ENCODE measurements around the gene HVCN1.
"Not testable (repeated sequence)": the region's sequence is repeated elsewhere in the genome, so short reads cannot be mapped to it uniquely, and the experiment has no call there.

The HVCN1 gene

GRCh38 chr12:110688446-110689280 lies at the start of gene HVCN1:
TSS of gene HVCN1 (minus strand) at chr12:110689115. CDS start at chr12:110683245, 5,870 bp downstream.
- FAIRE-seq (no peak), DNase-seq (ENCODE audit: insufficient read length, low spot score) (no peak)

GRCh38 chr12:110737532-110737931 lies 48.6 kb upstream of the HVCN1 start:
- FAIRE-seq (no peak), DNase-seq (ENCODE audit: insufficient read length, low spot score) (no peak)

GRCh38 chr12:110737016-110737415 lies 48.1 kb upstream of the HVCN1 start:
- not testable (repeated sequence) for FAIRE-seq; DNase-seq (ENCODE audit: insufficient read length, low spot score)

- FAIRE-seq = no peak
Observed at GRCh38 chr12:110733900-110734299, 45.0 kb upstream of the HVCN1 start.

GRCh38 chr12:110733089-110733715 lies 44.3 kb upstream of the HVCN1 start:
- FAIRE-seq = no peak
- no peak for DNase-seq (ENCODE audit: insufficient read length, low spot score)

More at GRCh38 chr12:110733900-110734299, 45.0 kb upstream of the HVCN1 start:
- no peak for DNase-seq (ENCODE audit: insufficient read length, low spot score)

- FAIRE-seq (peak; percentile 4), DNase-seq (ENCODE audit: insufficient read length, low spot score) (no peak)
Observed at GRCh38 chr12:110732572-110732971, 43.7 kb upstream of the HVCN1 start.

GRCh38 chr12:110731479-110731878 lies 42.6 kb upstream of the HVCN1 start:
- no peak for FAIRE-seq
- DNase-seq (ENCODE audit: insufficient read length, low spot score) = no peak

GRCh38 chr12:110728628-110729027 lies 39.7 kb upstream of the HVCN1 start:
- DNase-seq (ENCODE audit: insufficient read length, low spot score) (no peak), FAIRE-seq (no peak)

- no peak for FAIRE-seq
- DNase-seq (ENCODE audit: insufficient read length, low spot score) = no peak
Observed at GRCh38 chr12:110726708-110727369, 37.9 kb upstream of the HVCN1 start.

- FAIRE-seq (no peak), DNase-seq (ENCODE audit: insufficient read length, low spot score) (no peak)
Observed at GRCh38 chr12:110726028-110726427, 37.1 kb upstream of the HVCN1 start.

- DNase-seq (ENCODE audit: insufficient read length, low spot score) (no peak), FAIRE-seq (no peak)
Observed at GRCh38 chr12:110725267-110725666, 36.4 kb upstream of the HVCN1 start.

- FAIRE-seq; DNase-seq (ENCODE audit: insufficient read length, low spot score): not testable (repeated sequence)
Observed at GRCh38 chr12:110722892-110723291, 34.0 kb upstream of the HVCN1 start.

- FAIRE-seq (no peak), DNase-seq (ENCODE audit: insufficient read length, low spot score) (no peak)
Observed at GRCh38 chr12:110721570-110721969, 32.7 kb upstream of the HVCN1 start.

GRCh38 chr12:110720516-110720915 lies 31.6 kb upstream of the HVCN1 start:
- no peak for DNase-seq (ENCODE audit: insufficient read length, low spot score)
- FAIRE-seq = no peak

GRCh38 chr12:110718222-110718908 lies 29.4 kb upstream of the HVCN1 start:
- no peak for DNase-seq (ENCODE audit: insufficient read length, low spot score)
- FAIRE-seq = no peak

GRCh38 chr12:110717037-110717436 lies 28.1 kb upstream of the HVCN1 start:
- no peak for DNase-seq (ENCODE audit: insufficient read length, low spot score)

GRCh38 chr12:110708917-110709316 lies 20.0 kb upstream of the HVCN1 start:
- no peak for FAIRE-seq
- no peak for DNase-seq (ENCODE audit: insufficient read length, low spot score)

More at GRCh38 chr12:110717037-110717436, 28.1 kb upstream of the HVCN1 start:
- FAIRE-seq = no peak

GRCh38 chr12:110705309-110705708 lies 16.4 kb upstream of the HVCN1 start:
- FAIRE-seq = no peak

GRCh38 chr12:110704750-110705149 lies 15.8 kb upstream of the HVCN1 start:
- DNase-seq (ENCODE audit: insufficient read length, low spot score) (no peak), FAIRE-seq (no peak)

More at GRCh38 chr12:110705309-110705708, 16.4 kb upstream of the HVCN1 start:
- DNase-seq (ENCODE audit: insufficient read length, low spot score) = no peak

- FAIRE-seq (no peak), DNase-seq (ENCODE audit: insufficient read length, low spot score) (no peak)
Observed at GRCh38 chr12:110704231-110704630, 15.3 kb upstream of the HVCN1 start.

GRCh38 chr12:110702081-110702480 lies 13.2 kb upstream of the HVCN1 start:
- no peak for FAIRE-seq
- DNase-seq (ENCODE audit: insufficient read length, low spot score) = no peak

All from GM19239 (cell line).